Measurements from ENCODE around the gene RAB33A.

DNA sequence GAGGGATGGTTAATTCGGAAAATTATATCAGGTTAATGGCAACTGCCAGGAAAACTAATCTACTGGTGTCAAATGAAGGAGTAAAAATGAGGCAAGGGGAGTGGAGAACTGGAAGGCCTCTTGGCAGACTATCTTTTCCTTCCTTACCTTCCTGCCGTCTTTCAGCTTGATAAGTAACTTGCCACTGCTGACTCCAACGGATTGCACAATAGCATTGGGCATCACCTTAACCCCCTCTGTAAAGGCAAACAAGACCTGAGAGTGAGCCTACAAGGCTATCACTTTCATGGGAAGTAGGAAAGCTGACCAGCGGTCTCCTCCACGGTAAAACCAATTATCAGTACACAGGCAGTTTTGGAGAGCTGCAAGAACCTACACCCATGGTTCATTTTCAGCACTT is 35.3 kb upstream of the RAB33A start:
- TF ChIP-seq, protein P1, sequence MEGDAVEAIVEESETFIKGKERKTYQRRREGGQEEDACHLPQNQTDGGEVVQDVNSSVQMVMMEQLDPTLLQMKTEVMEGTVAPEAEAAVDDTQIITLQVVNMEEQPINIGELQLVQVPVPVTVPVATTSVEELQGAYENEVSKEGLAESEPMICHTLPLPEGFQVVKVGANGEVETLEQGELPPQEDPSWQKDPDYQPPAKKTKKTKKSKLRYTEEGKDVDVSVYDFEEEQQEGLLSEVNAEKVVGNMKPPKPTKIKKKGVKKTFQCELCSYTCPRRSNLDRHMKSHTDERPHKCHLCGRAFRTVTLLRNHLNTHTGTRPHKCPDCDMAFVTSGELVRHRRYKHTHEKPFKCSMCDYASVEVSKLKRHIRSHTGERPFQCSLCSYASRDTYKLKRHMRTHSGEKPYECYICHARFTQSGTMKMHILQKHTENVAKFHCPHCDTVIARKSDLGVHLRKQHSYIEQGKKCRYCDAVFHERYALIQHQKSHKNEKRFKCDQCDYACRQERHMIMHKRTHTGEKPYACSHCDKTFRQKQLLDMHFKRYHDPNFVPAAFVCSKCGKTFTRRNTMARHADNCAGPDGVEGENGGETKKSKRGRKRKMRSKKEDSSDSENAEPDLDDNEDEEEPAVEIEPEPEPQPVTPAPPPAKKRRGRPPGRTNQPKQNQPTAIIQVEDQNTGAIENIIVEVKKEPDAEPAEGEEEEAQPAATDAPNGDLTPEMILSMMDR (tag by site-specific recombination; IDR thresholded peaks at IDR 0.05): no peak
- TF ChIP-seq, protein P2, sequence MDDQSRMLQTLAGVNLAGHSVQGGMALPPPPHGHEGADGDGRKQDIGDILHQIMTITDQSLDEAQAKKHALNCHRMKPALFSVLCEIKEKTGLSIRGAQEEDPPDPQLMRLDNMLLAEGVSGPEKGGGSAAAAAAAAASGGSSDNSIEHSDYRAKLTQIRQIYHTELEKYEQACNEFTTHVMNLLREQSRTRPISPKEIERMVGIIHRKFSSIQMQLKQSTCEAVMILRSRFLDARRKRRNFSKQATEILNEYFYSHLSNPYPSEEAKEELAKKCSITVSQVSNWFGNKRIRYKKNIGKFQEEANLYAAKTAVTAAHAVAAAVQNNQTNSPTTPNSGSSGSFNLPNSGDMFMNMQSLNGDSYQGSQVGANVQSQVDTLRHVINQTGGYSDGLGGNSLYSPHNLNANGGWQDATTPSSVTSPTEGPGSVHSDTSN (CRISPR knock-in tag; IDR thresholded peaks at IDR 0.05): no peak
- TF ChIP-seq KLF1 (tag by site-specific recombination; IDR thresholded peaks at IDR 0.05): no peak
- no peak for TF ChIP-seq ZNF324 (tag by site-specific recombination; IDR thresholded peaks at IDR 0.05)
- TF ChIP-seq ZNF248 (tag by site-specific recombination; IDR thresholded peaks at IDR 0.05): no peak
- no peak for TF ChIP-seq ZNF629 (tag by site-specific recombination; IDR thresholded peaks at IDR 0.05)
- no peak for TF ChIP-seq ZNF658 (tag by site-specific recombination; IDR thresholded peaks at IDR 0.05)
- TF ChIP-seq KLF10 (tag by site-specific recombination; IDR thresholded peaks at IDR 0.05): no peak
